Frontal cortex (tissue), 4 donors: Measurements from ENCODE around the gene ZNF223. TPM values are rescaled to one million over a fixed set of nuclear protein-coding genes. Genes with fewer than 3 reads are reported as not detected.

Experiments
- DNase-seq, 2 donors: peaks; one replicate each; pipeline ENCODE4 v3.0.0; 2012; ENCODE audit warnings: low spot score in 2 of 2
- FAIRE-seq: peaks from 2 replicates; lab custom pipeline; 2012; peaks lifted over from hg19 to GRCh38; lab: Jason Lieb, UNC
- small RNA-seq: library from RNA; depleted of rRNA; stranded (forward); fragments of <200 nt; gene quantifications from one replicate; pipeline ENCODE3, GENCODE V24; 2014
- total RNA-seq: library from RNA; depleted of rRNA; stranded (reverse); fragments of >200 nt; gene quantifications from one replicate; pipeline ENCODE4 v1.2.3, GENCODE V29; 2014
- donor health status: control.
- donor health status: control.
- donor health status: control.

Gene ZNF223
- total RNA-seq, 1 donor from 2014 or later = 16.3 TPM

DNA sequence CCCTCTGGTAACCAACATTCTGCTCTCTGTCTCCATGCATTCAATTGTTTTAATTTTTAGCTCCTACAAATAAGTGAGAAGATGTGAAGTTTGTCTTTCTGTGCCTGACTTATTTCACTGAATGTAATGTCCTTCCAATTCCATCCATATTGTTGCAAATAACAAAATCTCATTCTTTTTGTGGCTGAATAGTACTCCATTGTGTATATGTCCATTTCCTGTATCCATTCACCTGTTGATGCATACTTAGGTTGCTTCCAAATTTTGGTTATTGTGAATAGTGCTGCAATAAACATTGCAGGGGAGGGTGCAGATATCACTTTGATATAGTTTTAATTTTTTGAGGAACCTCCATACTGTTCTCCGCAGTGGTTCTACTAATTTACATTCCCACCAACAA lies 17.6 kb downstream of the ZNF223 start:
- no peak for FAIRE-seq

GRCh38 chr19:44071824-44072542 lies 20.1 kb downstream of the ZNF223 start, which contains the start of gene ZNF284:
TSS of gene ZNF284 (plus strand) at chr19:44072159. CDS start at chr19:44076390, 4,231 bp downstream.
- DNase-seq (peak; percentile 76 to 84), FAIRE-seq (no peak)

More for the DNA sequence above, 17.6 kb downstream of the ZNF223 start:
- DNase-seq = no peak

- DNase-seq = peak in 1 of 2 donors; percentile 19
- FAIRE-seq = no peak
Observed at GRCh38 chr19:44072543-44073401, 20.9 kb downstream of the ZNF223 start.

DNA sequence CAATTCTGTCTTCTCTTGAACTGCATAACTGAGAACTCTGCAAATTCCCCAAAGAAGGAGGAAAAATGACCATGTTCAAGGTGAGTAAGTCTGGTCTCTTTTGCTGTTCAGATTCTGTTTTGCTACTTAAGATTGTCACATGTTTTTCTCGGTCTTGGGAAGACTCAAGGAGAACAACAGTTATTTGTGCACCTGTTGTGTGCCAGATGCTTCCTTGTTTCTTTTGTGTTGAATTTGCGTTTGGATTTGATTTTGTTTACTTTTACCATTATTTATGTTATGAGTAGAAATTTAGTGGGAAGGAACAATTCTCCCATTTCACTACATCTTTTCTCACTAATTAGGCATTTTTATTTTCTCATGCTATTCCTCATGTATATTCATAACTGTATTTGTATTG lies 24.5 kb downstream of the ZNF223 start:
- FAIRE-seq = no peak
- DNase-seq = no peak

DNA sequence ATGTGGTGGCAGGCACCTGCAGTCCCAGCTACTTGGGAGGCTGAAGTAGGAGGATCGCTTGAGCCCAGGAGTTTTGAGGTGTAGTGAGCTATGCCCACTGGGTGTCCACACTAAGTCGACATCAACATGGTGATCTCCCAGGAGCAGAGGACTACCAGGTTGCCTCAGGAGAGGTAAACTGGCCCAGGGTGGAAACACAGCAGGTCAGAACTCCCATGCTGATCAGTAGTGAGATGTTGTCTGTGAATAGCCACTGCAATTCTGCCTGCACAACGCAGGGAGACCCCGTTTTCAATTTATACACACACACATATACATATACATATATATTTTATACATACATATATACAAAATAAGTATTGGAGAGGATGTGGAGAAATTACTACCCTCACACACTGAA lies 40.3 kb downstream of the ZNF223 start:
- DNase-seq (no peak), FAIRE-seq (no peak)

- FAIRE-seq = no peak
- DNase-seq = peak; percentile 76 to 87
Observed at GRCh38 chr19:44093931-44094765, 42.3 kb downstream of the ZNF223 start, which contains the start of gene ZNF224. TSS of gene ZNF224 (plus strand) at chr19:44094361. CDS start at chr19:44097874, 3,513 bp downstream.

- FAIRE-seq (no peak), DNase-seq (no peak)
Observed at GRCh38 chr19:44107751-44108150, 55.9 kb downstream of the ZNF223 start.

- DNase-seq = no peak
- no peak for FAIRE-seq
Observed at GRCh38 chr19:44109458-44109857, 57.6 kb downstream of the ZNF223 start.

GRCh38 chr19:44111910-44112463 lies 60.2 kb downstream of the ZNF223 start:
- DNase-seq = no peak
- no peak for FAIRE-seq

DNA sequence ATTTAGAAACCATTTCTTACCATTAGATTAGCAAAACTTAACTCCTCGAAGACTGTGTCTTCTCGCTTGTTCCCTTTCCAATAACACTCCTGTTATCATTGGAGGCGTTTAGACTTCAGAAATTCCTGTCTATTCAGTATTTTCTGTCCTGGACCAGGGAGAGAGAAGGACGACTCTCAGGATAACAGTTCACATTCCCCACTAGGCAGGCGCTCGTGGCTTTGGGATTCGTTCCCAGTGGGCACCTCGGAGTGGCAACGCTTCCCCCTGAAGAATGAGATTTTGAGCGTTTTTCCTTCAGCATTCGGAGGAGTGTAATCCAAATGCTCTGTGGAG lies 60.9 kb downstream of the ZNF223 start:
- DNase-seq (no peak), FAIRE-seq (no peak)

DNA sequence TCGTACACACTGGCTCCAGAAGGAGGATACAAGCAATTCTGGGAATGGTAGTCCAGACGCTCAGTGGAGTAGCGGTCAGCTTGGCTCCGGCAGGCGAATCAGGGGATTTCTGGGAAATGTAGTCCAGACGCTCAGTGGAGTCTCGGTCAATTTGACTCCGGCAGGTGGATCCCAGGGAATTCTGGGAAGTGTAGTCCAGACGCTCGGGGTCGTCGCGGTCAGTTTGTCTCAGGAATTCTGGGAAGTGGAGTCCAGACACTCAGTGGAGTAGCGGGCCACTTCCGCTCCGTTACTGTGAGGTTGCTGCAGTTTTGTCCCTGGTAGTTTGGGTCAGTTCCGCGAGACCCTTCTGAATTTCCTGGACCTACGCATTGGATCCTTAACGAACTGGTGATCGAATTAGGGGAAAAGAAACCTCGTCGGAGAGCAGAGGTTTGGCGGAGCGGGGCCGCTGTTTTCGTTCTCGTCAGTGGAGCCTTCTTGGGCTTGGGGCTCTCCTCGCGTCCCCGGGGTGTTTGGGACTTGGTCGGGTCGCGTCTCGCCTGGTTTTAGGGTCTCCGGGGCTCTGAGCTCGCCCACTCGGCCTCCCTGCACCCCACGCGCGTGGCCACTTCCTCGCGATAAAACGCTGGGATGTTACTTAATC lies 61.4 kb downstream of the ZNF223 start, which contains the start of gene ZNF225:
Gene ZNF225 (plus strand): TSS at position 262 of the 646 bp plus-strand sequence. CDS start 2,429 bp downstream, outside the sequence.
- FAIRE-seq = peak; percentile 96
- peak; percentile 84 to 90 for DNase-seq

- DNase-seq = no peak
- no peak for FAIRE-seq
Observed at GRCh38 chr19:44113784-44114390, 62.1 kb downstream of the ZNF223 start.

Small RNA genes lying within 50 kb of the gene (small RNA-seq; reads per million reads assigned to genes)
- gene RNU6-902P = not detected

Other genes with a start within 250 kb of the ZNF223 start
- gene LYPD5, start 249.6 kb upstream of the ZNF223 start, total RNA-seq = 2.0 TPM
- 33.4 TPM for gene ZNF283, start 224.7 kb upstream of the ZNF223 start, total RNA-seq
- 4.9 TPM for gene ZNF404, start 168.1 kb upstream of the ZNF223 start, total RNA-seq
- 25.3 TPM for gene ZNF45, start 116.8 kb upstream of the ZNF223 start, total RNA-seq
- gene ZNF221, start 100.8 kb upstream of the ZNF223 start, total RNA-seq = 15.9 TPM
- 13.0 TPM for gene ZNF155, start 67.8 kb upstream of the ZNF223 start, total RNA-seq
- gene ZNF230, start 49.1 kb upstream of the ZNF223 start, total RNA-seq = 11.0 TPM
- 18.3 TPM for gene ZNF222, start 26.7 kb upstream of the ZNF223 start, total RNA-seq
- 11.8 TPM for gene ZNF284, start 20.1 kb downstream of the ZNF223 start, total RNA-seq
- gene ZNF224, start 42.3 kb downstream of the ZNF223 start, total RNA-seq = 43.2 TPM
- gene ZNF225, start 61.4 kb downstream of the ZNF223 start, total RNA-seq = 13.9 TPM
- 30.6 TPM for gene ZNF234, start 89.5 kb downstream of the ZNF223 start, total RNA-seq
- 37.9 TPM for gene ZNF226, start 113.1 kb downstream of the ZNF223 start, total RNA-seq
- gene ZNF227, start 160.5 kb downstream of the ZNF223 start, total RNA-seq = 44.4 TPM
- 17.9 TPM for gene ZNF233, start 207.8 kb downstream of the ZNF223 start, total RNA-seq